Liver (tissue), 9 donors: ENCODE results near the gene EPC1. TPM values are rescaled to one million over a fixed set of nuclear protein-coding genes. Genes with fewer than 3 reads are reported as not detected.

Experiments used
- DNase-seq: peaks from one replicate; pipeline ENCODE4 v3.0.0-alpha.2; 2017; ENCODE audit warnings: low spot score
- H3K27ac ChIP-seq, 2 donors: one replicate each; pipeline ENCODE4 v1.7.0; 2013; ENCODE audit warnings: inconsistent platforms in 2 of 2, low read length in 2 of 2, control low read depth in 1 of 2, low read depth in 1 of 2, mild to moderate bottlenecking in 1 of 2
- H3K27me3 ChIP-seq, 4 donors: one replicate each; pipeline versions ENCODE4 v1.6.1 to v1.7.0; 2013; ENCODE audit warnings: low read length in 3 of 4, inconsistent platforms in 1 of 4, mild to moderate bottlenecking in 1 of 4, moderate library complexity in 1 of 4; ENCODE audit not compliant: control insufficient read depth in 4 of 4, insufficient read depth in 4 of 4
- H3K36me3 ChIP-seq, 4 donors: one replicate each; pipeline versions ENCODE4 v1.6.1 to v1.7.0; 2013; ENCODE audit warnings: low read length in 3 of 4, mild to moderate bottlenecking in 3 of 4, low read depth in 1 of 4, moderate library complexity in 1 of 4; ENCODE audit not compliant: control insufficient read depth in 4 of 4, insufficient read depth in 3 of 4
- H3K4me1 ChIP-seq, 4 donors: one replicate each; pipeline versions ENCODE4 v1.6.1 to v1.7.0; 2013; ENCODE audit warnings: low read length in 3 of 4, mild to moderate bottlenecking in 3 of 4, moderate library complexity in 1 of 4; ENCODE audit not compliant: control insufficient read depth in 4 of 4, insufficient read depth in 4 of 4
- H3K4me3 ChIP-seq, 3 donors: one replicate each; pipeline versions ENCODE4 v1.6.1 to v1.7.0; 2013; ENCODE audit warnings: low read length in 3 of 3, control low read depth in 1 of 3, low read depth in 1 of 3, mild to moderate bottlenecking in 1 of 3
- H3K9ac ChIP-seq, 2 donors: one replicate each; pipeline ENCODE4 v1.7.0; 2013; ENCODE audit warnings: low read length in 2 of 2, mild to moderate bottlenecking in 2 of 2, moderate library complexity in 2 of 2, control low read depth in 1 of 2, low read depth in 1 of 2
- H3K9me3 ChIP-seq, 4 donors: one replicate each; pipeline versions ENCODE4 v1.6.1 to v1.7.0; 2013; ENCODE audit warnings: low read length in 3 of 4; ENCODE audit not compliant: control insufficient read depth in 4 of 4
- CTCF ChIP-seq: fragments of 150-350 bp; IDR thresholded peaks from 2 replicates; pipeline ENCODE4 v1.5.1; 2017; ENCODE audit warnings: improper control_type of control experiment, low read depth, low read length; ENCODE audit not compliant: missing input control
- EGR1 ChIP-seq, 2 donors: IDR thresholded peaks; 2 replicates each; pipeline ENCODE4 v1.6.1; 2016 to 2018; ENCODE audit warnings: antibody characterized with exemption in 2 of 2, low read depth in 2 of 2
- FOXA1 ChIP-seq: IDR thresholded peaks from 2 replicates; pipeline ENCODE4 v1.6.1; 2016; ENCODE audit warnings: antibody characterized with exemption
- FOXA2 ChIP-seq: IDR thresholded peaks from 2 replicates; pipeline ENCODE4 v1.6.1; 2016; ENCODE audit warnings: antibody characterized with exemption
- GABPA ChIP-seq, 2 donors: IDR thresholded peaks in 1 of 2; conservative IDR thresholded peaks in 1 of 2; 2 replicates each; pipeline ENCODE4 v1.6.1; 2016; ENCODE audit warnings: antibody characterized with exemption in 2 of 2, mild to moderate bottlenecking in 1 of 2, moderate library complexity in 1 of 2
- HNF4A ChIP-seq, 2 donors: conservative IDR thresholded peaks; 2 replicates each; pipeline ENCODE4 v1.6.1; 2016; ENCODE audit warnings: antibody characterized with exemption in 2 of 2, mild to moderate bottlenecking in 2 of 2
- HNF4G ChIP-seq: IDR thresholded peaks from 2 replicates; pipeline ENCODE4 v1.6.1; 2016; ENCODE audit warnings: antibody characterized with exemption
- JUND ChIP-seq, 2 donors: IDR thresholded peaks; 2 replicates each; pipeline ENCODE4 v1.6.1; 2016; ENCODE audit warnings: antibody characterized with exemption in 2 of 2
- NR2F2 ChIP-seq: IDR thresholded peaks from 2 replicates; pipeline ENCODE4 v1.6.1; 2016; ENCODE audit warnings: antibody characterized with exemption
- RAD21 ChIP-seq, 2 donors: IDR thresholded peaks; 2 replicates each; pipeline ENCODE4 v1.6.1; 2016; ENCODE audit warnings: antibody characterized with exemption in 2 of 2, mild to moderate bottlenecking in 2 of 2
- REST ChIP-seq: IDR thresholded peaks from 2 replicates; pipeline ENCODE4 v1.6.1; 2016; ENCODE audit warnings: antibody characterized with exemption, mild to moderate bottlenecking
- RXRA ChIP-seq, 2 donors: IDR thresholded peaks; 2 replicates each; pipeline ENCODE4 v1.6.1; 2017 to 2018; ENCODE audit warnings: antibody characterized with exemption in 2 of 2, mild to moderate bottlenecking in 1 of 2
- SP1 ChIP-seq: IDR thresholded peaks from 2 replicates; pipeline ENCODE4 v1.6.1; 2018; ENCODE audit warnings: antibody characterized with exemption, mild to moderate bottlenecking
- TAF1 ChIP-seq: conservative IDR thresholded peaks from 2 replicates; pipeline ENCODE4 v1.6.1; 2016; ENCODE audit warnings: antibody characterized with exemption, mild to moderate bottlenecking
- YY1 ChIP-seq: IDR thresholded peaks from 2 replicates; pipeline ENCODE4 v1.6.1; 2016; ENCODE audit warnings: antibody characterized with exemption, mild to moderate bottlenecking
- WGBS: extraction: QIAGEN DNeasy Blood & Tissue Kit; methylation state at CpG from one replicate; pipeline ENCODE4 v1.1.7; 2013; 5-methylcytosine and 5-hydroxymethylcytosine counted together
- polyA plus RNA-seq, 2 donors: library from polyadenylated mRNA; stranded (reverse) in 1 of 2; unstranded in 1 of 2; fragments of 200-250 nt in 1 of 2; fragments of >200 nt in 1 of 2; fragmentation: Nextera tagmentation in 1 of 2; extraction: Ambion mirVana in 1 of 2; gene quantifications; one replicate each; pipeline versions ENCODE4 v1.2.1 to v1.2.3, GENCODE V29; 2013 to 2015
- total RNA-seq, 2 donors: library from RNA; depleted of rRNA; stranded (reverse); fragments of >200 nt; gene quantifications; one replicate each; pipeline ENCODE4 v1.2.3, GENCODE V29; 2014
- TF ChIP-seq, protein P1 (sequence below): IDR thresholded peaks from 2 replicates; pipeline ENCODE4 v1.6.1; 2016; ENCODE audit warnings: antibody characterized with exemption
- TF ChIP-seq, protein P2 (sequence below): IDR thresholded peaks from 2 replicates; pipeline ENCODE4 v1.6.1; 2016; ENCODE audit warnings: antibody characterized with exemption
- donor health status: healthy.
- donor health status: healthy.
- donor health status: healthy.
- donor health status: healthy.
- donor health status: healthy.

Gene EPC1
- total and polyA plus RNA-seq, 4 donors, result 5.6 to 30.9 (median 16.0) TPM

- H3K4me1 ChIP-seq, result peaks cover 6 to 60% (median 19%) of the 10 kb centered on the region in 4 donors
- peaks cover 0 to 2% (median 0%) of the 10 kb centered on the region in 4 donors for H3K36me3 ChIP-seq
- no peak overlapping the region for H3K27ac ChIP-seq
- no peak for TF ChIP-seq JUND (IDR thresholded peaks at IDR 0.05)
- no peak for TF ChIP-seq EGR1 (IDR thresholded peaks at IDR 0.05; ENCODE audit: low read depth in 2 of 2)
- no peak for TF ChIP-seq YY1
- no peak for TF ChIP-seq HNF4A (conservative IDR thresholded peaks at IDR 0.05)
- TF ChIP-seq REST, result no peak
- no peak overlapping the region for H3K4me3 ChIP-seq
- WGBS, result 92% methylated on average over 1 of the region's 1 CpG
- H3K9ac ChIP-seq, result no peak overlapping the region
- no peak for DNase-seq
- H3K27me3 ChIP-seq, result no peaks in the 10 kb centered on the region
- H3K9me3 ChIP-seq, result no peaks in the 10 kb centered on the region
Observed at GRCh38 chr10:32341596-32341995, 5.4 kb downstream of the EPC1 start.

GRCh38 chr10:32340596-32341180 lies 6.3 kb downstream of the EPC1 start:
- DNase-seq, result no peak
- no peak overlapping the region for H3K4me3 ChIP-seq
- H3K27me3 ChIP-seq, result no peaks in the 10 kb centered on the region
- TF ChIP-seq NR2F2, result no peak
- no peak for TF ChIP-seq RXRA (IDR thresholded peaks at IDR 0.05)
- TF ChIP-seq SP1, result no peak
- TF ChIP-seq RAD21 (IDR thresholded peaks at IDR 0.05), result no peak
- no peak for TF ChIP-seq YY1
- TF ChIP-seq JUND (IDR thresholded peaks at IDR 0.05), result no peak
- TF ChIP-seq HNF4A (conservative IDR thresholded peaks at IDR 0.05), result no peak
- no peak for TF ChIP-seq CTCF
- TF ChIP-seq, protein P1, sequence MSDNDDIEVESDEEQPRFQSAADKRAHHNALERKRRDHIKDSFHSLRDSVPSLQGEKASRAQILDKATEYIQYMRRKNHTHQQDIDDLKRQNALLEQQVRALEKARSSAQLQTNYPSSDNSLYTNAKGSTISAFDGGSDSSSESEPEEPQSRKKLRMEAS, result no peak
- TF ChIP-seq TAF1, result no peak
- no peak for TF ChIP-seq EGR1 (IDR thresholded peaks at IDR 0.05; ENCODE audit: low read depth in 2 of 2)
- no peak for TF ChIP-seq FOXA2
- TF ChIP-seq, protein P2, sequence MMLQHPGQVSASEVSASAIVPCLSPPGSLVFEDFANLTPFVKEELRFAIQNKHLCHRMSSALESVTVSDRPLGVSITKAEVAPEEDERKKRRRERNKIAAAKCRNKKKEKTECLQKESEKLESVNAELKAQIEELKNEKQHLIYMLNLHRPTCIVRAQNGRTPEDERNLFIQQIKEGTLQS, result no peak
- TF ChIP-seq HNF4G, result no peak
- TF ChIP-seq GABPA (IDR thresholded peaks at IDR 0.05 in 1 of 2, conservative IDR thresholded peaks at IDR 0.05 in 1 of 2), result no peak
- no peak for TF ChIP-seq FOXA1
- H3K27ac ChIP-seq, result no peak overlapping the region
- WGBS, result 59% methylated on average over 4 of the region's 4 CpGs
- no peak overlapping the region for H3K9ac ChIP-seq
- H3K36me3 ChIP-seq, result peaks cover 0 to 2% (median 0%) of the 10 kb centered on the region in 4 donors
- no peaks in the 10 kb centered on the region for H3K9me3 ChIP-seq
- peaks cover 6 to 60% (median 19%) of the 10 kb centered on the region in 4 donors for H3K4me1 ChIP-seq
